ENCODE measurements around the gene CPNE1.

CPNE1 gene

DNA sequence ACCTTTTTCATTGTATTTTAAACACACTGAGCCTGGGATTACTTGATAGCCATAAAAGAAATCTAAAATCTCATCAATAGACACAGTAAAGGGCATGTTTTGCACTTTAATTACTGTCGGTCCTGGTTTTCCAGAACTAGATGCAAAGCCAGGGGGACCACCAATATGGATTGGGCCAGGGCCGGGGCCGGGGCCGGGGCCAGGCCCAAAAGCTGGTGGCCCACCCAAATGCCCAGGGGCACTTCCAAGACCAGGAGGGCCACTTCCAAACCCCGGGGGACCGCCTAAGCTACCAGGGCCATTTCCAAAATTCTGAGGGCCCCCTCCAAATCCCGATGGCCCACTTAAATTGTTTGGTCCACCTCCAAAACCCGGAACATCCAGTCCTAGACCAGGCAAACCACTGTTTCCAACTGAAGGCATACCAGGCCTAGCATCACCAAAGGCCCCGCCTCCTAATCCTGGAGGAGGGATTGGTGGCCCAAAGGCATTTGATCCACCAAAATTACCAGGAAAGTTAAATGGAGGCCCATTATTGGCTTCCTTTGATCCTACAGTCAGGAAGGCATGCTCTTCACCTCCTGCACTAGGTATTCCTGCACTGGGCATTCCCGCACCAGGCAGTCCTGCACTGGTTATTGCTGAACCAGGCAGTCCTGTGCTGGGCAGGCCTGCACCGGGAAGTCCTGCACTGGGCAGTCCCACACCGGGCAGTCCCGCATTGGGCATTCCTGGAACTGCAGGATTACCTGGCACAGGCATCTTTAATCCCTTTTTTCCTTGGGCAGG lies 11.9 kb downstream of the CPNE1 start:
- DNase-seq = no peak

- DNase-seq = no peak
Measured at GRCh38 chr20:35651958-35652357, 12.7 kb downstream of the CPNE1 start.

DNA sequence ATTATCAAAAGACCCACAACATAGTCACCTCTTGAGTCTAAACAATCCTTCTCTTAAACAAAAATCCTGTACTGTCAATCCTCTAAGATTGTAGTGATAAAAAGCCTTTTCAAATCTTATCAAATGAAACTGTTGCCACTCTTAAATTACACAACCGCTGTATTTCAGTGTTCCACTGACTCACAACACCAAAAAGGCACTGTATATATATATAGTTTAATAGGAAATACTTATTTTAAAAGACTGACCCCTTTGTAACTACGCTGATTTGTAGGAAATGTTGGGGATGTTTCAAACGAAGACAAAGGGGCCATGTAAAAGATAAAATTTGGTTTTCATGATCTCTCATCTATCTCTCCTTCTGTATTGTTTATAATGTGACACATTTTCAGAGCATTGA lies 14.1 kb downstream of the CPNE1 start:
- no peak for DNase-seq

GRCh38 chr20:35648836-35649235 lies 15.9 kb downstream of the CPNE1 start:
- no peak for DNase-seq

GRCh38 chr20:35644806-35645205 lies 19.9 kb downstream of the CPNE1 start:
- DNase-seq = no peak

DNA sequence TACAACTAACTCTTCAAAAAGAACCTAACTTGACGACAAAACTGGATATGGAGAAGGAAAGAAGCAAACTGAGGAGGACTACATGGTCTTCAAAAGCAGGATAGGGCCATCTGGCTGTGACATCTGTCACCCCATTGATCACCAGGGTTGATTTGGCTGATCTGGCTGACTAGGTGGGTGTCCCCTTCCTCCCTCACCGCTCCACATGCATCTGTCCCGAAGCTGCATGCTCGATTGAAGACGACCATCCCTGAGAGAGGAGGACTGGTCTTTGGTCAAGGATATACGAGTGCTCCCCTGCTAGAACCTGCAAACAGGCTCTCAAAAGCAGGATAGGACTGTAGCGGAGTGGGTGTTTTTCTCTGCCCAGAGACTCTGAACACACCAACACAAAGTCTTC lies 21.7 kb downstream of the CPNE1 start:
- no peak for DNase-seq

GRCh38 chr20:35641743-35642142 lies 23.0 kb downstream of the CPNE1 start:
- no peak for DNase-seq

- no peak for DNase-seq
Measured at GRCh38 chr20:35640724-35641123, 24.0 kb downstream of the CPNE1 start.

DNA sequence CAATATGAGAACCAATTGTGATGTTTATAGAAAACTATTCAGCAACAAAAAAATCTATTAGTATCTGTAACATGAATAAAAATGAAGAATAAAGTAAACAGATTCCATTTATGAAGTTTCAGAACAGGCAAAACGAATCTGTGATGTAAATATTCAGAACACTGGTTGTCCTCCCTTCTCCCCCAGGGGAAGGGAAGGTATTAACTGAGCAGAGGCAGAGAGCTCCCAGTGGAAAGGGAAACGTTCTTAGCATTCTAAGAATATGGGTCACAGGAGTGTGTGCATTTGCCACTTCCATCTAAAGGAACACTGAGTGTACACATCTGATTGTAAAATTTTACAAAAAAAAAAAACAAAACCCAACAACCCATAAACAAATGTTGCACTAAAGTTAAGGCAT lies 25.9 kb downstream of the CPNE1 start:
- no peak for DNase-seq

- DNase-seq = no peak
Measured at GRCh38 chr20:35637276-35637675, 27.4 kb downstream of the CPNE1 start.

GRCh38 chr20:35636095-35636494 lies 28.6 kb downstream of the CPNE1 start:
- DNase-seq = no peak

DNA sequence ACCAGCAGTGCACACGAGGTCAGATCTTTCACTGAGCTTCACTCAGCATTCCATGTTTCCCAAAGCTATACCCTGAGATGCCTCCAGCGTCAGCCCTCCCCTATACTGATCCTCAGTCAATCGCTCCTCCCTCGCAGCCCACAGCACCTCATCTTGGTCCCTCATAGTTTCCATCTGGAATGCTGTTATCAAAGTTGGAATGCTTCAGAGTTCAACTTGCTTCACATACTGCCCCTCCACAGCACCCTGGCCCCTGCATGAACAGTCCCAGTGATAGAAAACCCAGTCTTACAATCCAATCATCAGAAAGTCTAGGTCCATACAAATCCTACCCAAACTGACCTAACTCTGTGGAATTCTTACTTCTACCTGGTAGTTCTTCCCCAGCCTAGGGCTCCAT lies 29.0 kb downstream of the CPNE1 start:
- no peak for DNase-seq

GRCh38 chr20:35632539-35633115 lies 32.1 kb downstream of the CPNE1 start:
- DNase-seq = no peak

GRCh38 chr20:35630636-35631035 lies 34.1 kb downstream of the CPNE1 start:
- no peak for DNase-seq

DNA sequence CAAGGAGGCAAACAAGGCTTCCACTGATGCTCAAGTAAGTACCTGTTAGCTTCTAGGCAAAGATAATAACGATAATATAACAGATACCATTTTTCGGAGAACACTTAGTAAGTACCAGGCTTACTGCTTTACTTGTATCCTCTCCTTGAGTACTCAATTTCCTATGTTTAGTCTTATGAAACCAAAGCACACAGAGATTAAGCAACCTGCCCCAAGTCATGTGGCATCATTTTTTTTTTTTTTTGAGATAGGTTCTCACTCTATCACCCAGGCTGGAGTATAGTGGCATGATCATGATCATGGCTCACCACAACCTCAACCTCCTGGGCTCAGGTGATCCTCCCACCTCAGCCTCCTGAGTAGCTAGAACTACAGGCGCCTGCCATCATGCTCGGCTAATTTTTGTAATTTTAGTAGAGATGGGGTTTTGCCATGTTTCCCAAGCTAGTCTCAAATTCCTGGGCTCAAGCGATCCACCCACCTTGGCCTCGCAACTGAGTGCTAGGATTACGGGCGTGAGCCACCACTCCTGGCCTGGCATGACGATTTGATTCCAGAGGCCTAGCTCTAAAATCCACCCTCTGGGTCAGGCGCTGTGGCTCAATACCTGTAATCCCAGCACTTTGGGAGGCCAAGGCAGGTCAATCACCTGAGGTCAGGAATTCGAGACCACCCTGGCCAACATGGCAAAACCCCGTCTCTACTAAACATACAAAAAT lies 35.1 kb downstream of the CPNE1 start:
- no peak for DNase-seq

DNA sequence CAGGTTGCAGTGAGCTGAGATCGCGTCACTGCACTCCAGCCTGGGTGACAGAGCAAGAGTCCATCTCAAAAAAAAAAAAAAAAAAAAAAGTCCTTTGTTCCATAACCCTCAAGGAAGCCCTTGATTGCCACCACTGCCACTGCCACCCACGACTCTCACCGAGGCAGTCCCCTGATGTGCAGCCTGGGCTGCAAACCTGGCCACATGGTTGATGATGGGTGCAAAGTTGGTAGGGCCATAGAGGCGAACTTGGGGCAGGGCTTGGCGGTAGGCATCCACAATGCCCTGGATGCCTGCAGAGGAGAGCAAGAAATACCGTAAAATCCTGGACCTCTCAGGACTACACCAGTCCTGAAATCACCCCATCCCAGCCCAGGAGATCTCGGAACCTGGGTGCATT lies 37.6 kb downstream of the CPNE1 start:
- no peak for DNase-seq

GRCh38 chr20:35626386-35627001 lies 38.2 kb downstream of the CPNE1 start:
- no peak for DNase-seq

DNA sequence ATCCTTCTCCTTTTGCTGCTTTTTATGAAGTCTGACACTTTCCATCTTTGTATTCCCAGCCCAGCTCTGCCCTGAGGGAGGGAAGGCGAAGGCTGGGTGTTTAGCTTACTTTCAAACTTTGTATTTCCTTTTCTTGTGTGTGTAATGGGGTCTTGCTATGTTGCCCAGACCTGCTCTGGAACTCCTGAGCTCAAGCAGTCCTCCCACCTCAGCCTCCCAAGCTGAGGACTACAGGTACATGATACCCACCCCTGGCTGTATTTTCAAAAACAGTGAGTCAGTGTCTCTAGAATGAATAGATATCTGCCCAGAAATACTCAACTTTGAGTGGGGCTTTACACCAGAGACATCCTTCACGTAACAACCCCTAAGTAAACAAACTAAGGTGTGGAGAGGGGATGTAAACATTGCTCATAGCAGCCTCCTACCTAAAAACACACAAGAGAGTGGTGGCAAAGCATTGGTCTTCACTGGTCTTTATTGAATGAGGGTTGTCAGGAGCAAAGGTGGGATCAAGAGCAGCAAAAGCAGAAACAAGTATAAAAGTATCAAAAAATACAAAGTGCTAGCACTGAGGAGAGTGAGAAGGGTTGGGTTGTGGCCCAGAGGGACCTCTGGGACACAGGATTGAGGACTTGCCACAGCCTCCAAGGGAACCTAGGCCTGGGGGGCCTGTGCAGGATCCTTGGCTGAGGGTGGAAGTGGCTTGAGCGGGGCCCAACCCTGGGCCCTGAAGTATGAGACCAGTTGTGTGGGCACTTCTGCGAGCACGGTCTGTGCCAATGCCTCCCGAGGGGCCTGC lies 38.9 kb downstream of the CPNE1 start:
- no peak for DNase-seq

DNA sequence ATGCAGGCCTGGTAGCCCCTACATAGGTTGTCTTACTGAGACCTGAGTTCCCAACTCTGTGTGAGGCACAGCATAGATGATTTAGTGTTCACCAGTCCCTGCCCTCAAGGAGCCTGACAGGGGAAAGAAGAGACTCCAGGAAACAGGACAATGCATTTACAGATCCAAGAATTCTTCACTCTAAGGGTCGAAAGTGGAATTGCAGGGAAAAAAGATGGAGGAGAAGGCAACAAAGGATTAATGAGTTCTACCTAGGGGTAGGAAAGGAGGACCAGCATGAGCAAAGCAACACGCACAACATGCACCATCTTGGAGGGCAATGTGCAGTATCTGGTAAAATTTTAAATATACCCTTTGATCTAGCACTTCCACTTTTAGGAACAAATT lies 43.1 kb downstream of the CPNE1 start:
- no peak for DNase-seq

DNA sequence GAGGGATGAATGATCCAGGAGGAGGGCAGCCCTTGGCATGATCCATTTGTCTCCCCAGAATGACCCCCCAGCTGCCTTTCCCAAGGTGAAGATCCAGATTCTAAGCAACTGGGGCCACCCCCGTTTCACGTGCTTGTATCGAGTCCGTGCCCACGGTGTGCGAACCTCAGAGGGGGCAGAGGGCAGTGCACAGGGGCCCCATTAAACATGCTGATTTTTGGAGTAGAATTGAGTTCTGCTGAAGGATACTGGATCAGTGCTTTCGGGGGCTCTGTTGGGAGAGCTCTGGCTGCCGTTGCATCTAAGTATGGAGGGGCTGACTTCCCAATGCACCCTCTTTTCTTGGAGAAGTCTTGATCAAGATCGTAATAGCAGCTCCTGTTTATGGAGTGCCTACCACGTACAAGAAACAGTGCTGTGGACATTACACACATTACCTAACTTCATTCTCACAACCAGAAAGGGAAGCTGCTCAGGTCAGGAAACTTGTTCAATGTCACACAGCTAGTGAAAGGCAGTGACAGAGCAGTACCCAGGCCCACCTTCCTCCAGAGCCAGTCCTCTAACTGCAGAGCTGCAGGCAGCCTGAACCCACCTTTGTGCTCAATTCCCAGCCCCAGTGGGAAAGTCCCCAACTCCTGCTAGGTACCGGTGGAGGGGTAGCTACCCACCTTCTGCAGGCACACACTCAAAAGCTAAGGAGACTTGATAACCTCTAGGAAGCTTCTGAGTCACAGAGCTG lies 43.7 kb downstream of the CPNE1 start:
- no peak for DNase-seq

GRCh38 chr20:35619196-35620095 lies 45.3 kb downstream of the CPNE1 start:
- peak; percentile 74 for DNase-seq
